Measurements from ENCODE around the gene NRBF2.

- no peak for TF ChIP-seq LEF1 (IDR thresholded peaks at IDR 0.05; ENCODE audit: borderline replicate concordance)
- no peak for TF ChIP-seq FOXM1 (IDR thresholded peaks at IDR 0.05; ENCODE audit: borderline replicate concordance)
- no peak for TF ChIP-seq ZNF384 (IDR thresholded peaks at IDR 0.05)
- TF ChIP-seq ELF4 (IDR thresholded peaks at IDR 0.05), result no peak
Observed at GRCh38 chr10:63099734-63100133, 33.4 kb upstream of the NRBF2 start.
